Measurements from ENCODE around the gene OPN1MW.
"Not testable (repeated sequence)": the region's sequence is repeated elsewhere in the genome, so short reads cannot be mapped to it uniquely, and the experiment has no call there.

The OPN1MW gene

GRCh38 chrX:154211499-154211898 is 29.1 kb downstream of the OPN1MW start:
- DNase-seq, result not testable (repeated sequence)

GRCh38 chrX:154219456-154219855 is 37.1 kb downstream of the OPN1MW start, which contains the start of gene OPN1MW2:
OPN1MW2 (plus strand) TSS chrX:154219756; CDS start chrX:154219816, 60 bp downstream.
- not testable (repeated sequence) for DNase-seq

- DNase-seq, result not testable (repeated sequence)
These were observed 42.9 kb downstream of the OPN1MW start for GRCh38 chrX:154225292-154225691.

GRCh38 chrX:154226706-154227105 is 44.3 kb downstream of the OPN1MW start:
- not testable (repeated sequence) for DNase-seq

- not testable (repeated sequence) for DNase-seq
These were observed 49.0 kb downstream of the OPN1MW start for GRCh38 chrX:154231443-154231842.

GRCh38 chrX:154233620-154234019 is 51.2 kb downstream of the OPN1MW start:
- not testable (repeated sequence) for DNase-seq

- DNase-seq, result not testable (repeated sequence)
These were observed 56.7 kb downstream of the OPN1MW start for GRCh38 chrX:154238939-154239559.

- not testable (repeated sequence) for DNase-seq
These were observed 57.6 kb downstream of the OPN1MW start for GRCh38 chrX:154239982-154240503.

Measured in bone marrow (tissue), 2 donors.